ENCODE measurements around the gene ACTN1.
"Not testable (repeated sequence)": the region's sequence is repeated elsewhere in the genome, so short reads cannot be mapped to it uniquely, and the experiment has no call there.

The ACTN1 gene

GRCh38 chr14:68986225-68986624 lies 7.1 kb upstream of the ACTN1 start:
- no peak for DNase-seq

GRCh38 chr14:68984686-68985085 lies 5.6 kb upstream of the ACTN1 start:
- DNase-seq, result no peak

GRCh38 chr14:68983191-68983590 lies 4.1 kb upstream of the ACTN1 start:
- no peak for DNase-seq

GRCh38 chr14:68982581-68982980 lies 3.5 kb upstream of the ACTN1 start:
- DNase-seq, result no peak

GRCh38 chr14:68981539-68981976 lies 2.5 kb upstream of the ACTN1 start:
- no peak for DNase-seq

- no peak for DNase-seq
Observed at GRCh38 chr14:68981139-68981538, 2.0 kb upstream of the ACTN1 start.

- DNase-seq, result peak; percentile 39
Observed at GRCh38 chr14:68979722-68980451, 785 bp upstream of the ACTN1 start.

- peak; percentile 71 for DNase-seq
Observed at GRCh38 chr14:68978172-68978911, 760 bp downstream of the ACTN1 start.

GRCh38 chr14:68977718-68978171 lies 1.4 kb downstream of the ACTN1 start:
- DNase-seq, result peak; percentile 43

- DNase-seq, result no peak
Observed at GRCh38 chr14:68977180-68977717, 1.9 kb downstream of the ACTN1 start.

- DNase-seq, result no peak
Observed at GRCh38 chr14:68976160-68977067, 2.7 kb downstream of the ACTN1 start.

GRCh38 chr14:68975667-68976066 lies 3.4 kb downstream of the ACTN1 start:
- no peak for DNase-seq

- DNase-seq, result no peak
Observed at GRCh38 chr14:68974759-68975347, 4.2 kb downstream of the ACTN1 start.

GRCh38 chr14:68973639-68974038 lies 5.5 kb downstream of the ACTN1 start:
- DNase-seq, result no peak

GRCh38 chr14:68973219-68973565 lies 5.9 kb downstream of the ACTN1 start:
- not testable (repeated sequence) for DNase-seq

- no peak for DNase-seq
Observed at GRCh38 chr14:68972507-68973218, 6.4 kb downstream of the ACTN1 start.

- DNase-seq, result no peak
Observed at GRCh38 chr14:68971411-68972035, 7.6 kb downstream of the ACTN1 start.

GRCh38 chr14:68970736-68971135 lies 8.4 kb downstream of the ACTN1 start:
- no peak for DNase-seq

- DNase-seq, result no peak
Observed at GRCh38 chr14:68970038-68970612, 9.0 kb downstream of the ACTN1 start.

- no peak for DNase-seq
Observed at GRCh38 chr14:68969278-68970033, 9.6 kb downstream of the ACTN1 start.

Measured in NCI-H1092 treated with DMSO at 0.1 percent for 48 hours (cell line).